OCI-LY7 (cell line): Measurements from ENCODE around the gene ANKRD33B.

ENCODE experiments used
- CTCF ChIP-seq: fragments of 200-600 bp; sonication (generic); conservative IDR thresholded peaks from 2 replicates; pipeline ENCODE4 v1.5.1; 2014; ENCODE audit warnings: mild to moderate bottlenecking, antibody characterized with exemption, low read length, moderate library complexity, mixed read lengths
- EZH2phosphoT487 ChIP-seq: fragments of 200-600 bp; sonication (generic); IDR thresholded peaks from 2 replicates; pipeline ENCODE4 v1.6.1; 2018; ENCODE audit warnings: low read depth, borderline replicate concordance, mild to moderate bottlenecking, mixed run types, antibody characterized with exemption, low read length, moderate library complexity, mixed read lengths

GRCh38 chr5:10543585-10544040 lies 20.3 kb upstream of the ANKRD33B start:
- TF ChIP-seq EZH2phosphoT487, result no peak
- no peak for TF ChIP-seq CTCF
